ENCODE results near the gene RBBP8NL. TPM values are rescaled to one million over a fixed set of nuclear protein-coding genes. Genes with fewer than 3 reads are reported as not detected.

The RBBP8NL gene
- polyA plus RNA-seq, 1 donor (not counting 4 experiments of a cell fraction or from before 2014, with no cell fraction given) = 0.13 TPM

DNA sequence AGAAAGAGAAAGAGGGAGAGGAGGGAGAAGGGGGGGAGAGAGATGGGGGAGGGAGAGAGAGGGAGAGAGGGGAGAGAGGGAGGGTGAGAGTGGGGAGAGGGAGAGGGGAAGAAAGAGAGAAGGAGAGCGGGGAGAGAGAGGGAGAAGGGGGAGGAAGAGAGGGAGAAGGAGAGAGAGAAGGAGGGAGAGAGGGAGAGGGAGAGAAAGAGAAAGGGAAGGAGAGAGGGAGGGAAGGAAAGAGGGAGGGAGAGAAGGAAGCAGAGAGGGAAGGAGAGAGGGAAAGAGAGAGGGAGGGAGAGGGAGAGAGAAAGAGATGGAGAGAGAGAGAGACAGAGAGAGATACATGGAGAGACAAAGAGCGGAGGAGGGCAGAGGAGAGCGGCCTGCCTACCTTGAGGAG is 24.6 kb upstream of the RBBP8NL start:
- no peaks in the 10 kb centered on the region for H3K36me3 ChIP-seq (ENCODE audit: control insufficient read depth in 2 of 2, extremely low read depth in 1 of 2, insufficient read depth in 2 of 2, low read length in 2 of 2)
- no peaks in the 10 kb centered on the region for H3K9me3 ChIP-seq (ENCODE audit: control insufficient read depth, low read depth, low read length)
- H4K20me1 ChIP-seq (ENCODE audit: control insufficient read depth, extremely low read depth, insufficient read depth, low read length) = no peaks in the 10 kb centered on the region
- dilution Hi-C loops (cut with MboI; ENCODE audit: extremely low pct_ligation_motif_present, low sequenced_read_pairs) = no loop called here
- no peak overlapping the region for H3K9ac ChIP-seq (ENCODE audit: control insufficient read depth, extremely low read depth, insufficient read depth, low read length)
- no peaks in the 10 kb centered on the region for H3K4me1 ChIP-seq (ENCODE audit: control insufficient read depth, extremely low read depth, insufficient read depth, low read length)
- H3K27ac ChIP-seq (ENCODE audit: control insufficient read depth, insufficient read depth, low read length) = no peak overlapping the region
- H3K4me2 ChIP-seq (ENCODE audit: control insufficient read depth, extremely low read depth, insufficient read depth, low read depth, low read length) = no peak overlapping the region
- H3K9me1 ChIP-seq (ENCODE audit: control insufficient read depth, extremely low read depth, insufficient read depth, low read length) = no peaks in the 10 kb centered on the region
- no peaks in the 10 kb centered on the region for H3K79me2 ChIP-seq (ENCODE audit: control insufficient read depth, insufficient read depth, low read length)
- FAIRE-seq (no peak), DNase-seq (ENCODE audit: low read depth, low spot score) (no peak)
- H3K4me3 ChIP-seq (ENCODE audit: control insufficient read depth in 2 of 3, extremely low read depth in 1 of 3, insufficient read depth in 2 of 3, low read depth in 1 of 3, low read length in 3 of 3) = no peak overlapping the region
- no peak overlapping the region for H2AFZ ChIP-seq (ENCODE audit: control insufficient read depth, low read length)
- TF ChIP-seq, protein P1, sequence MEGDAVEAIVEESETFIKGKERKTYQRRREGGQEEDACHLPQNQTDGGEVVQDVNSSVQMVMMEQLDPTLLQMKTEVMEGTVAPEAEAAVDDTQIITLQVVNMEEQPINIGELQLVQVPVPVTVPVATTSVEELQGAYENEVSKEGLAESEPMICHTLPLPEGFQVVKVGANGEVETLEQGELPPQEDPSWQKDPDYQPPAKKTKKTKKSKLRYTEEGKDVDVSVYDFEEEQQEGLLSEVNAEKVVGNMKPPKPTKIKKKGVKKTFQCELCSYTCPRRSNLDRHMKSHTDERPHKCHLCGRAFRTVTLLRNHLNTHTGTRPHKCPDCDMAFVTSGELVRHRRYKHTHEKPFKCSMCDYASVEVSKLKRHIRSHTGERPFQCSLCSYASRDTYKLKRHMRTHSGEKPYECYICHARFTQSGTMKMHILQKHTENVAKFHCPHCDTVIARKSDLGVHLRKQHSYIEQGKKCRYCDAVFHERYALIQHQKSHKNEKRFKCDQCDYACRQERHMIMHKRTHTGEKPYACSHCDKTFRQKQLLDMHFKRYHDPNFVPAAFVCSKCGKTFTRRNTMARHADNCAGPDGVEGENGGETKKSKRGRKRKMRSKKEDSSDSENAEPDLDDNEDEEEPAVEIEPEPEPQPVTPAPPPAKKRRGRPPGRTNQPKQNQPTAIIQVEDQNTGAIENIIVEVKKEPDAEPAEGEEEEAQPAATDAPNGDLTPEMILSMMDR (optimal IDR thresholded peaks at IDR 0.05 in 1 of 3, IDR thresholded peaks at IDR 0.05 in 1 of 3, conservative IDR thresholded peaks at IDR 0.05 in 1 of 3; ENCODE audit: extremely low read depth in 1 of 3, insufficient read depth in 2 of 3, low read length in 3 of 3) = no peak
- TF ChIP-seq EZH2 (IDR thresholded peaks at IDR 0.05; ENCODE audit: low read length) = no peak
- peaks cover 11% of the 10 kb centered on the region for H3K27me3 ChIP-seq (ENCODE audit: control insufficient read depth, extremely low read depth, insufficient read depth, low read length)

DNA sequence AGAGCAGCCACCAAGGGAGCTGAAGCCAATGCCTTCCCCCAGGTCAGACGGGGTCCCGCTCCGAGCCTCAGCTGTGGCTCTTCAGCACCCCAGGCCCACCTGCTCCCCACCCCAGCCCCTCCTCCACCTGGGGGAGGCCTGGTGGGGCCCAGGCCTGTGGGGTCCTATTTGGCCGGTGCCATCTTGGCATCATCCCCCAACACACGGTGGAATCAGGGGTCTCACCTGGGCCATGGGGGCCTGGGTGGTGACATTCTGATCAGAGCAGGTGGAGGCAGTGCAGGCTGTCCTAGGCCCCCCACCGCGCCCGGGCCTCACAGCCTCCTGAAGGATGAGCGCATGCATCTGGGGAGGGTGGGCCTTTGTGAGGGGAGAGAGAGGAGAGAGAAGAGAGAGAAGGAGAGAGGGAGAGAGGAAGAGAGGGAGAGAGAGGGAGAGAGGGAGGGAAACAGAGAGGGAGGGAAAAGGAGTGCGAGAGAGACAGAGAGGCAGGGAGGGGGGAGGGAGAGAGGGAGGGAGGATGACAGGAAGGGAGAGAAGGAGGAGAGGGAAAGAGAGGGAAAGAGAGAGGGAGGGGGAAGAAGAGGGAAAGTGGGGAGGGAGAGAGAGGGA is 23.9 kb upstream of the RBBP8NL start:
- TF ChIP-seq, protein P1 (optimal IDR thresholded peaks at IDR 0.05 in 1 of 3, IDR thresholded peaks at IDR 0.05 in 1 of 3, conservative IDR thresholded peaks at IDR 0.05 in 1 of 3; ENCODE audit: extremely low read depth in 1 of 3, insufficient read depth in 2 of 3, low read length in 3 of 3) = no peak
- TF ChIP-seq EZH2 (IDR thresholded peaks at IDR 0.05; ENCODE audit: low read length) = no peak
- H3K27me3 ChIP-seq (ENCODE audit: control insufficient read depth, extremely low read depth, insufficient read depth, low read length) = peaks cover 18% of the 10 kb centered on the region
- DNase-seq (ENCODE audit: low read depth, low spot score) = no peak
- no peaks in the 10 kb centered on the region for H4K20me1 ChIP-seq (ENCODE audit: control insufficient read depth, extremely low read depth, insufficient read depth, low read length)
- H3K4me1 ChIP-seq (ENCODE audit: control insufficient read depth, extremely low read depth, insufficient read depth, low read length) = no peaks in the 10 kb centered on the region
- no peaks in the 10 kb centered on the region for H3K79me2 ChIP-seq (ENCODE audit: control insufficient read depth, insufficient read depth, low read length)
- no peaks in the 10 kb centered on the region for H3K36me3 ChIP-seq (ENCODE audit: control insufficient read depth in 2 of 2, extremely low read depth in 1 of 2, insufficient read depth in 2 of 2, low read length in 2 of 2)
- FAIRE-seq = no peak
- H3K4me3 ChIP-seq (ENCODE audit: control insufficient read depth in 2 of 3, extremely low read depth in 1 of 3, insufficient read depth in 2 of 3, low read depth in 1 of 3, low read length in 3 of 3) = no peak overlapping the region
- no peak overlapping the region for H3K9ac ChIP-seq (ENCODE audit: control insufficient read depth, extremely low read depth, insufficient read depth, low read length)
- no peak overlapping the region for H3K27ac ChIP-seq (ENCODE audit: control insufficient read depth, insufficient read depth, low read length)
- H3K9me1 ChIP-seq (ENCODE audit: control insufficient read depth, extremely low read depth, insufficient read depth, low read length) = no peaks in the 10 kb centered on the region
- H2AFZ ChIP-seq (ENCODE audit: control insufficient read depth, low read length) = no peak overlapping the region
- no peak overlapping the region for H3K4me2 ChIP-seq (ENCODE audit: control insufficient read depth, extremely low read depth, insufficient read depth, low read depth, low read length)
- dilution Hi-C loops (cut with MboI; ENCODE audit: extremely low pct_ligation_motif_present, low sequenced_read_pairs) = no loop called here
- H3K9me3 ChIP-seq (ENCODE audit: control insufficient read depth, low read depth, low read length) = no peaks in the 10 kb centered on the region
